Neural cell (in vitro differentiated cells): ENCODE data around the gene GNA15. TPM values are rescaled to one million over a fixed set of nuclear protein-coding genes. Genes with fewer than 3 reads are reported as not detected.

Source experiments
- H2AFZ ChIP-seq: fragments of 200-600, 300-800 bp; sonication (generic), shearing (Covaris generic); 2 replicates; pipeline ENCODE4 v1.6.0; 2014; ENCODE audit warnings: low read depth, mild to moderate bottlenecking, antibody characterized with exemption, low read length, moderate library complexity
- H3F3A ChIP-seq: fragments of 200-600 bp; shearing (Covaris generic); 2 replicates; pipeline ENCODE4 v1.6.1; 2016; ENCODE audit warnings: mild to moderate bottlenecking, moderate library complexity, mixed read lengths, antibody characterized with exemption, low read length; ENCODE audit not compliant: insufficient read depth, poor library complexity, severe bottlenecking
- H3K27ac ChIP-seq: fragments of 200-600, 300-800 bp; sonication (generic), shearing (Covaris generic); 2 replicates; pipeline ENCODE4 v1.5.1; 2014; ENCODE audit warnings: mild to moderate bottlenecking, low read length, moderate library complexity
- H3K27me3 ChIP-seq: fragments of 300-800, 200-600 bp; sonication (generic), shearing (Covaris generic); 2 replicates; pipeline ENCODE4 v1.6.0; 2014; ENCODE audit warnings: mild to moderate bottlenecking, low read depth, low read length, moderate library complexity; ENCODE audit not compliant: insufficient read depth
- H3K36me3 ChIP-seq: fragments of 300-800, 200-600 bp; sonication (generic), shearing (Covaris generic); 2 replicates; pipeline ENCODE4 v1.5.1; 2014; ENCODE audit warnings: mild to moderate bottlenecking, antibody characterized with exemption, low read length, moderate library complexity; ENCODE audit not compliant: insufficient read depth
- H3K4me2 ChIP-seq: fragments of 300-800, 200-600 bp; sonication (generic), shearing (Covaris generic); 2 replicates; pipeline ENCODE4 v1.6.0; 2014; ENCODE audit warnings: mild to moderate bottlenecking, low read length
- H3K4me3 ChIP-seq: fragments of 300-800, 200-600 bp; sonication (generic), shearing (Covaris generic); 2 replicates; pipeline ENCODE4 v1.5.1; 2014; ENCODE audit warnings: mild to moderate bottlenecking, low read length, moderate library complexity
- H3K79me2 ChIP-seq: fragments of 200-600 bp; shearing (Covaris generic); replicated peaks from 2 replicates; pipeline ENCODE4 v1.6.0; 2014; ENCODE audit warnings: mild to moderate bottlenecking, low read length, moderate library complexity; ENCODE audit not compliant: insufficient read depth
- H3K9ac ChIP-seq: fragments of 300-800, 200-600 bp; sonication (generic), shearing (Covaris generic); 2 replicates; pipeline ENCODE4 v1.6.1; 2016; ENCODE audit warnings: mild to moderate bottlenecking, low read length, mixed read lengths
- H3K9me2 ChIP-seq: fragments of 200-600 bp; shearing (Covaris generic); 2 replicates; pipeline ENCODE4 v1.6.1; 2016; ENCODE audit warnings: mild to moderate bottlenecking, low read length, mixed read lengths; ENCODE audit not compliant: insufficient read depth
- H3K9me3 ChIP-seq: fragments of 200-600, 300-800 bp; sonication (generic), shearing (Covaris generic); 2 replicates; pipeline ENCODE4 v1.6.1; 2016; ENCODE audit warnings: mild to moderate bottlenecking, mixed run types, low read length, moderate library complexity, mixed read lengths
- H4K20me1 ChIP-seq: fragments of 200-600 bp; shearing (Covaris generic); 2 replicates; pipeline ENCODE4 v1.6.1; 2016; ENCODE audit warnings: mild to moderate bottlenecking, mixed run types; ENCODE audit not compliant: insufficient read depth
- CTCF ChIP-seq: fragments of 450-650 bp; IDR thresholded peaks from 2 replicates; pipeline ENCODE4 v1.5.1; 2014; ENCODE audit warnings: antibody characterized with exemption, mild to moderate bottlenecking, moderate library complexity; ENCODE audit not compliant: poor library complexity, severe bottlenecking
- EP300 ChIP-seq: fragments of 450-650 bp; conservative IDR thresholded peaks from 2 replicates; pipeline ENCODE4 v1.6.1; 2014; ENCODE audit warnings: antibody characterized with exemption, mild to moderate bottlenecking, moderate library complexity; ENCODE audit not compliant: poor library complexity, severe bottlenecking
- EZH2 ChIP-seq: fragments of 200-600, 300-800 bp; shearing (Covaris generic), sonication (generic); IDR thresholded peaks from 2 replicates; pipeline ENCODE4 v1.6.1; 2014; ENCODE audit warnings: antibody characterized with exemption, low read length, borderline replicate concordance, mild to moderate bottlenecking; ENCODE audit not compliant: insufficient read depth, poor library complexity, severe bottlenecking
- MXI1 ChIP-seq: fragments of 450-650 bp; conservative IDR thresholded peaks from 2 replicates; pipeline ENCODE4 v1.6.1; 2014; ENCODE audit warnings: antibody characterized with exemption, mild to moderate bottlenecking; ENCODE audit not compliant: poor library complexity, severe bottlenecking
- POLR2AphosphoS5 ChIP-seq: IDR thresholded peaks from 2 replicates; pipeline ENCODE4 v1.6.1; 2012
- RAD21 ChIP-seq: fragments of 450-650 bp; conservative IDR thresholded peaks from 2 replicates; pipeline ENCODE4 v1.6.1; 2014; ENCODE audit warnings: antibody characterized with exemption, mild to moderate bottlenecking, moderate library complexity
- SMC3 ChIP-seq: fragments of 450-650 bp; conservative IDR thresholded peaks from 2 replicates; pipeline ENCODE4 v1.6.1; 2014; ENCODE audit warnings: antibody characterized with exemption, mild to moderate bottlenecking, moderate library complexity; ENCODE audit not compliant: poor library complexity
- TAF1 ChIP-seq: IDR thresholded peaks from 2 replicates; pipeline ENCODE4 v1.6.1; 2012; ENCODE audit warnings: low read depth
- polyA plus RNA-seq: library from polyadenylated mRNA; depleted of rRNA; stranded (reverse); fragments of >200 nt; gene quantifications from 2 replicates; pipeline ENCODE4 v1.2.3, GENCODE V29; 2014
- TF ChIP-seq, protein P1 (sequence below): IDR thresholded peaks from 2 replicates; pipeline ENCODE4 v1.6.1; 2012; ENCODE audit warnings: borderline replicate concordance

The GNA15 gene
- polyA plus RNA-seq, 1 donor from 2014 or later, result not detected

DNA sequence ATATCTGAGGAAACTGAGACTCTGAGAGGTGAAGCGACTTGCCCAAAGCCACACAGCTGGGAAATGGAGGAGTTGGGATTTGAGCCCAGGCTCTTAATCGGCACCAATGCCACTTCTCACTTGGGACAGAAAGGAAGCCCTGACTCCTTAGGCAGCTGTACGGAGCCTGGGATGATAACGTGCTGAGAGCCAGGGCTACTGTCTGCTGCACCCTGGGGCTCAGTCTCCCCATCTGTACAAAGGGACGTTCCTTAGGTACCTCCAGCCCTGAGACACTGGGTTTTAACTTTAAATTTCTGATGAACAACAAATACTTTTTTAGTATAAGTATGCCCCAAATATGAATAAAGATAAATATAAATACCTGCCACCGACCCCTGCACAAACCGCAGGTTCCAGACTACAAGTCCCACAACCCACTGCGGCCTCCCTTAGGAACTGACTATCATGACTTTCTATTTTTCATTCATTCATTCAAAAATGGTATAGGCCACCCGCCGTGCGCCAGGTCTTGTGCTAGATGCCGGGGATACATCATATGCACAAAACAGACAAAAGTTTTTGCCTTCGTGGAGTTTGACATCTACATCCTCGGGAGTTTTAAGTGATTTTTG lies 49.1 kb downstream of the GNA15 start:
- H3F3A ChIP-seq, result no peaks in the 10 kb centered on the region
- no peaks in the 10 kb centered on the region for H3K9me3 ChIP-seq
- peak overlapping the region; percentile 72 for H3K9ac ChIP-seq
- H3K27me3 ChIP-seq, result no peaks in the 10 kb centered on the region
- peaks cover 10% of the 10 kb centered on the region for H3K79me2 ChIP-seq
- peak overlapping the region; percentile 78 for H2AFZ ChIP-seq
- H3K4me3 ChIP-seq, result peak overlapping the region; percentile 98
- H3K27ac ChIP-seq, result peak overlapping the region; percentile 61
- H3K36me3 ChIP-seq, result no peaks in the 10 kb centered on the region
- TF ChIP-seq RAD21 (no peak), MXI1 (no peak), POLR2AphosphoS5 (no peak), EP300 (no peak), EZH2 (no peak), TAF1 (no peak), CTCF (no peak), SMC3 (no peak)
- TF ChIP-seq, protein P1, sequence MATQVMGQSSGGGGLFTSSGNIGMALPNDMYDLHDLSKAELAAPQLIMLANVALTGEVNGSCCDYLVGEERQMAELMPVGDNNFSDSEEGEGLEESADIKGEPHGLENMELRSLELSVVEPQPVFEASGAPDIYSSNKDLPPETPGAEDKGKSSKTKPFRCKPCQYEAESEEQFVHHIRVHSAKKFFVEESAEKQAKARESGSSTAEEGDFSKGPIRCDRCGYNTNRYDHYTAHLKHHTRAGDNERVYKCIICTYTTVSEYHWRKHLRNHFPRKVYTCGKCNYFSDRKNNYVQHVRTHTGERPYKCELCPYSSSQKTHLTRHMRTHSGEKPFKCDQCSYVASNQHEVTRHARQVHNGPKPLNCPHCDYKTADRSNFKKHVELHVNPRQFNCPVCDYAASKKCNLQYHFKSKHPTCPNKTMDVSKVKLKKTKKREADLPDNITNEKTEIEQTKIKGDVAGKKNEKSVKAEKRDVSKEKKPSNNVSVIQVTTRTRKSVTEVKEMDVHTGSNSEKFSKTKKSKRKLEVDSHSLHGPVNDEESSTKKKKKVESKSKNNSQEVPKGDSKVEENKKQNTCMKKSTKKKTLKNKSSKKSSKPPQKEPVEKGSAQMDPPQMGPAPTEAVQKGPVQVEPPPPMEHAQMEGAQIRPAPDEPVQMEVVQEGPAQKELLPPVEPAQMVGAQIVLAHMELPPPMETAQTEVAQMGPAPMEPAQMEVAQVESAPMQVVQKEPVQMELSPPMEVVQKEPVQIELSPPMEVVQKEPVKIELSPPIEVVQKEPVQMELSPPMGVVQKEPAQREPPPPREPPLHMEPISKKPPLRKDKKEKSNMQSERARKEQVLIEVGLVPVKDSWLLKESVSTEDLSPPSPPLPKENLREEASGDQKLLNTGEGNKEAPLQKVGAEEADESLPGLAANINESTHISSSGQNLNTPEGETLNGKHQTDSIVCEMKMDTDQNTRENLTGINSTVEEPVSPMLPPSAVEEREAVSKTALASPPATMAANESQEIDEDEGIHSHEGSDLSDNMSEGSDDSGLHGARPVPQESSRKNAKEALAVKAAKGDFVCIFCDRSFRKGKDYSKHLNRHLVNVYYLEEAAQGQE, result no peak
- H3K9me2 ChIP-seq, result no peaks in the 10 kb centered on the region
- no peaks in the 10 kb centered on the region for H4K20me1 ChIP-seq
- H3K4me2 ChIP-seq, result no peak overlapping the region

GRCh38 chr19:3185461-3186159 lies 49.8 kb downstream of the GNA15 start, which contains the start of gene NCLN:
TSS of gene NCLN (plus strand) at chr19:3185930. CDS start at chr19:3186031, 101 bp downstream.
- no peaks in the 10 kb centered on the region for H3F3A ChIP-seq

More at GRCh38 chr19:3185461-3186159, 49.8 kb downstream of the GNA15 start, which contains the start of gene NCLN:
- Histone ChIP-seq H3K9ac (peak within 1 kb of the TSS; percentile 72), H3K4me3 (peak within 1 kb of the TSS; percentile 98), H3K27ac (peak within 1 kb of the TSS; percentile 61), H2AFZ (peak within 1 kb of the TSS; percentile 78), H3K27me3 (no peaks in the 10 kb centered on the region), H4K20me1 (no peaks in the 10 kb centered on the region), H3K79me2 (peaks cover 10% of the 10 kb centered on the region), H3K36me3 (no peaks in the 10 kb centered on the region), H3K4me2 (peak within 1 kb of the TSS; percentile 78), H3K9me3 (no peaks in the 10 kb centered on the region), H3K9me2 (no peaks in the 10 kb centered on the region)
- TF ChIP-seq, protein P1, result no peak
- TF ChIP-seq EP300 (peak; percentile 37), TAF1 (peak; percentile 61), MXI1 (peak; percentile 99), POLR2AphosphoS5 (peak; percentile 36), CTCF (peak; percentile 34), SMC3 (peak; percentile 70), EZH2 (no peak), RAD21 (peak; percentile 61)
